Measurements from ENCODE around the gene GABRR1.

GRCh38 chr6:89244241-89244985, 27.3 kb upstream of the GABRR1 start:
- TF ChIP-seq EZH2 (IDR thresholded peaks at IDR 0.05; ENCODE audit: low read length, missing control alignments) (no peak), CTCF (conservative IDR thresholded peaks at IDR 0.05 in 1 of 2, IDR thresholded peaks at IDR 0.05 in 1 of 2; ENCODE audit: low read depth in 1 of 2, low read length in 2 of 2) (no peak)
